ENCODE results near the gene RGMB. TPM values are rescaled to one million over a fixed set of nuclear protein-coding genes. Genes with fewer than 3 reads are reported as not detected.
A peak's percentile ranks its signal among the peaks of the same experiment; 100 is the strongest.

RGMB gene
- total and polyA plus RNA-seq, 2 donors (not counting 1 experiment from before 2014, with no cell fraction given) = 81.6 to 185 TPM

DNA sequence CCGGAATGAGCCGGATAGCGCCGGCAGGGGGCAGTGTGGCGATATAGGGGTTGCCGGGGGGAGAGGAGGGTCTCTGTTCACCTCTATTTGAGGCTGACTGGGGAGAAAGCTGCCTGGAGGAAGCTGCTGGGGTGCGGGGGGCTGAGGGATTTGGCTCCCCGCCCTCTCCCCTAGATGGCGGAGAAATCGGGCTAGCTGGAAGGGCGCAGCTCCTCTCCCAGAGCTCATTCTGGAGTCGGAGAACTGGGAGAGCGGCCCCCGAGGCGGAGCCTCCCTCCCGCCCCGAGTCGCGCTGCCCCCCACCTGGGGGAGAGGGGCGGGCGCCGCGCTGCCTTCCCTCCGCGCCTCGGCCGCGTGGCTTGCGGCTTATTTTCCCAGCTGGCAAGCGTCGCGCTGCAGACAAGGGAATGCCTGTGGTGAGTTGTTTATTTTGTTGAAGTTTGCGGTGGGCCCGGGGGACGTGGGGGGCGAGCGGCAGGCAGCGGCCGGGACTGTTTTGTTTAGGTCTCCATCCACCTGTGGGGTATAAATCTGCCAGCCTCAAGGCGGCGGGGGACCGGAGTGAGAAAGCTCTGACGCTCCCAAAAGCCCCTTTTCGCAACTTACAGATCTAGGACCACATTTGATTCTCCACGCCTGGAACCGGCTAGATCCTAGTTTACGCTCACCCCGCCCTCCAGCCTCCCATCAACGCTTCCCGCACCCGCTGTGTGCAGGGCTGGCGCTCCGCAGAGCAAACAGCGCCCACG lies 4.1 kb upstream of the RGMB start:
- Histone ChIP-seq H3K79me2 (ENCODE audit: control insufficient read depth, insufficient read depth, low read length) (peaks cover 53% of the 10 kb centered on the region), H3K36me3 (ENCODE audit: control insufficient read depth, insufficient read depth, low read length) (peaks cover 2% of the 10 kb centered on the region), H3K27me3 (ENCODE audit: control insufficient read depth, insufficient read depth, low read length) (no peaks in the 10 kb centered on the region), H3K9me3 (ENCODE audit: control insufficient read depth, insufficient read depth, low read depth, low read length) (no peaks in the 10 kb centered on the region), H3K4me3 (replicated peaks in 1 of 4; ENCODE audit: control extremely low read depth in 1 of 4, insufficient read depth in 1 of 4, low read depth in 3 of 4, low read length in 4 of 4) (peak overlapping the region; percentile 54 to 91 (median 66)), H3K4me2 (ENCODE audit: extremely low read depth, insufficient read depth, low read length) (peak overlapping the region; percentile 80), H4K20me1 (ENCODE audit: control insufficient read depth, extremely low read depth, insufficient read depth, low read length) (no peaks in the 10 kb centered on the region), H3K4me1 (ENCODE audit: control insufficient read depth, extremely low read depth, insufficient read depth, low read length) (peaks cover 7% of the 10 kb centered on the region), H3K27ac (ENCODE audit: insufficient read depth, low read length) (peak overlapping the region; percentile 95), H2AFZ (ENCODE audit: low read length) (no peak overlapping the region), H3K9ac (ENCODE audit: insufficient read depth, low read length) (peak overlapping the region; percentile 96)
- peak; percentile 76 to 81 for DNase-seq (ENCODE audit: low read depth in 2 of 2)
- TF ChIP-seq EZH2 (IDR thresholded peaks at IDR 0.05; ENCODE audit: low read length, missing control alignments) = no peak
- TF ChIP-seq CTCF (conservative IDR thresholded peaks at IDR 0.05 in 1 of 2, IDR thresholded peaks at IDR 0.05 in 1 of 2; ENCODE audit: low read depth in 1 of 2, low read length in 2 of 2) = peak; percentile 55 to 69

DNA sequence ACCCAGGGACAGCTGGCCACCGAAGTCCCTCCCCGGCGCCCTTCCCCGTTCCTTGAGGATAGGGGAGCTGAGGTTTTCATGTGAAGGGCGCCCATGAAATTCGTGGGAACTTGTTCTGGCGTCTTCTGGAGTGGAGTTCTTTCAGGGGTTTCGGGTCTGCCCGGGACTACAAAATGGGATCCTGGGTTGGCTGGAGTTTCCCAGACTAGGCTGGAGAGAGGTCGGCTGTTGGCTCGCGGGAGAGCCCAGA lies 3.6 kb upstream of the RGMB start:
- Histone ChIP-seq H3K27ac (ENCODE audit: insufficient read depth, low read length) (peak overlapping the region; percentile 95), H3K4me2 (ENCODE audit: extremely low read depth, insufficient read depth, low read length) (peak overlapping the region; percentile 42), H4K20me1 (ENCODE audit: control insufficient read depth, extremely low read depth, insufficient read depth, low read length) (no peaks in the 10 kb centered on the region), H3K9me3 (ENCODE audit: control insufficient read depth, insufficient read depth, low read depth, low read length) (no peaks in the 10 kb centered on the region), H3K9ac (ENCODE audit: insufficient read depth, low read length) (peak overlapping the region; percentile 96), H3K79me2 (ENCODE audit: control insufficient read depth, insufficient read depth, low read length) (peaks cover 58% of the 10 kb centered on the region), H3K36me3 (ENCODE audit: control insufficient read depth, insufficient read depth, low read length) (peaks cover 2% of the 10 kb centered on the region), H2AFZ (ENCODE audit: low read length) (no peak overlapping the region), H3K4me3 (replicated peaks in 1 of 4; ENCODE audit: control extremely low read depth in 1 of 4, insufficient read depth in 1 of 4, low read depth in 3 of 4, low read length in 4 of 4) (peak overlapping the region; percentile 54 to 91 (median 66)), H3K27me3 (ENCODE audit: control insufficient read depth, insufficient read depth, low read length) (no peaks in the 10 kb centered on the region), H3K4me1 (ENCODE audit: control insufficient read depth, extremely low read depth, insufficient read depth, low read length) (peaks cover 4% of the 10 kb centered on the region)
- TF ChIP-seq CTCF (conservative IDR thresholded peaks at IDR 0.05 in 1 of 2, IDR thresholded peaks at IDR 0.05 in 1 of 2; ENCODE audit: low read depth in 1 of 2, low read length in 2 of 2) (no peak), EZH2 (IDR thresholded peaks at IDR 0.05; ENCODE audit: low read length, missing control alignments) (no peak)
- DNase-seq (ENCODE audit: low read depth in 2 of 2) = no peak

DNA sequence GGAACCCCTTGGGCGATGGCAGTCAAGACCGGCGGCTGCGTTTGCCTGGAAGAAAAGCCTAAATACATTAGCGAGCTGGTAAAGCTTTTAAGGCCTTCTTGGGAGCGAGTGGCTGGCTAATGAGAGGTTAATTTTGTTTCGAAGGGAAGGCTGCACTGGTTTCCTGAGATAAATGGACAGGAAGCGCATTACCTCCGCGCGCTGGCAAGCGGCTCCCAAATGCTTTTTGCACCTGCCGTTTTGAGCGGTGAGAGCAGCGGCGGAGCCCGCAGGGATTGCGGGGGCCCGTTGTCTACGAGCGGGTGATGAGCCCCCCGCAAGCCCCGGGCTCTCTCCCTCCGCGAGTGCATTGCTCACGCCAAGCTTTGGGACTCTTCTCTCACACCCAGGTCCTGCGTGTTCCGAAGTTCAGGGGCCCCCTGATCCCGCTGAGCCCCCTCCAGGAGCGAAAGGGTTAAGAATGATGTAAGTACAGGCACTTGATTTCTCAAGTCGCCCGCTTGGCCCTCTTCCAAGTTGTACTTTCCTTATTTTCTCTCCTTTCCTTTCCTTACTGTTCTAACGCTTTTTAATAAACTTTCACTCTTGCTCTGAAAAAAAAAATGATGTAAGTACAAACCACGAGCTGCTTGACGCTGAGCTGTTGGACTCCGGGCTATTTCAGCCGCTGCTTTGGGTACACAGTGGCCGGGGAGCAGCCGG lies 3.1 kb upstream of the RGMB start:
- Histone ChIP-seq H3K79me2 (ENCODE audit: control insufficient read depth, insufficient read depth, low read length) (peaks cover 63% of the 10 kb centered on the region), H3K4me3 (replicated peaks in 1 of 4; ENCODE audit: control extremely low read depth in 1 of 4, insufficient read depth in 1 of 4, low read depth in 3 of 4, low read length in 4 of 4) (peak overlapping the region; percentile 54 to 91 (median 66)), H3K36me3 (ENCODE audit: control insufficient read depth, insufficient read depth, low read length) (peaks cover 2% of the 10 kb centered on the region), H3K9ac (ENCODE audit: insufficient read depth, low read length) (peak overlapping the region; percentile 96), H3K27me3 (ENCODE audit: control insufficient read depth, insufficient read depth, low read length) (no peaks in the 10 kb centered on the region), H2AFZ (ENCODE audit: low read length) (no peak overlapping the region), H3K4me2 (ENCODE audit: extremely low read depth, insufficient read depth, low read length) (peak overlapping the region; percentile 60), H3K4me1 (ENCODE audit: control insufficient read depth, extremely low read depth, insufficient read depth, low read length) (peaks cover 4% of the 10 kb centered on the region), H3K9me3 (ENCODE audit: control insufficient read depth, insufficient read depth, low read depth, low read length) (no peaks in the 10 kb centered on the region), H4K20me1 (ENCODE audit: control insufficient read depth, extremely low read depth, insufficient read depth, low read length) (no peaks in the 10 kb centered on the region), H3K27ac (ENCODE audit: insufficient read depth, low read length) (peak overlapping the region; percentile 95)
- TF ChIP-seq EZH2 (IDR thresholded peaks at IDR 0.05; ENCODE audit: low read length, missing control alignments) = no peak
- no peak for TF ChIP-seq CTCF (conservative IDR thresholded peaks at IDR 0.05 in 1 of 2, IDR thresholded peaks at IDR 0.05 in 1 of 2; ENCODE audit: low read depth in 1 of 2, low read length in 2 of 2)
- peak; percentile 63 to 82 for DNase-seq (ENCODE audit: low read depth in 2 of 2)

Measured in fibroblast of lung (primary cell).